Endothelial cell of umbilical vein (primary cell): ENCODE results near the gene DGKH. TPM values are rescaled to one million over a fixed set of nuclear protein-coding genes. Genes with fewer than 3 reads are reported as not detected.
"Not testable (repeated sequence)": the region's sequence is repeated elsewhere in the genome, so short reads cannot be mapped to it uniquely, and the experiment has no call there.

Source experiments
- BruUV-seq: library from RNA; stranded (reverse); fragments of 400-500 nt; replicated peaks from 2 replicates; lab custom pipeline; 2021; lab: Mats Ljungman, UMichigan
- CTCF ChIA-PET: fragments of 300-600, 350-600 bp; sonication (Branson Sonifier 250); formaldehyde crosslinking; loops from one replicate; lab custom pipeline; 2021; ENCODE audit warnings: antibody characterized with exemption, inconsistent platforms; lab: Charles Lee
- POLR2A ChIA-PET: fragments of 300-600, 350-600 bp; sonication (Branson Sonifier 250); formaldehyde crosslinking; loops from one replicate; lab custom pipeline; 2021; ENCODE audit warnings: antibody characterized with exemption, inconsistent platforms; lab: Charles Lee
- DNase-seq: peaks from one replicate; pipeline ENCODE4 v3.0.0-alpha.2; 2011; ENCODE audit warnings: low read depth, low spot score
- FAIRE-seq: peaks from 2 replicates; lab custom pipeline; 2011; peaks lifted over from hg19 to GRCh38; lab: Jason Lieb, UNC
- H2AFZ ChIP-seq: 2 replicates; pipeline ENCODE4 v1.6.0; 2012; ENCODE audit warnings: low read depth, low read length, control low read depth, inconsistent platforms
- H3K27ac ChIP-seq: 2 replicates; pipeline ENCODE4 v1.5.1; 2011; ENCODE audit warnings: low read depth, mild to moderate bottlenecking, control low read depth, low read length, moderate library complexity; ENCODE audit not compliant: insufficient read depth
- H3K27me3 ChIP-seq, 2 experiments: 2 replicates each; pipeline versions ENCODE4 v1.6.0 to v1.6.1; 2011; ENCODE audit warnings: low read length in 2 of 2, mixed read lengths in 1 of 2; ENCODE audit not compliant: control insufficient read depth in 2 of 2, insufficient read depth in 2 of 2
- H3K36me3 ChIP-seq, 2 experiments: 2 replicates in 1 of 2; 3 replicates in 1 of 2; pipeline ENCODE4 v1.5.1; 2011; ENCODE audit warnings: low read length in 2 of 2, mild to moderate bottlenecking in 1 of 2, moderate library complexity in 1 of 2; ENCODE audit not compliant: control insufficient read depth in 2 of 2, insufficient read depth in 2 of 2; ENCODE audit errors: extremely low read depth in 1 of 2
- H3K4me1 ChIP-seq: 3 replicates; pipeline ENCODE4 v1.5.1; 2011; ENCODE audit warnings: mild to moderate bottlenecking, low read length; ENCODE audit not compliant: control insufficient read depth, insufficient read depth; ENCODE audit errors: extremely low read depth
- H3K4me2 ChIP-seq: 2 replicates; pipeline ENCODE4 v1.6.1; 2011; ENCODE audit warnings: low read length, control low read depth, mixed read lengths; ENCODE audit not compliant: insufficient read depth
- H3K4me3 ChIP-seq, 3 experiments: fragments of 200-600 bp in 1 of 3; sonication (generic), shearing (Covaris generic) in 1 of 3; replicated peaks in 1 of 3; 2 replicates each; pipeline ENCODE4 v1.5.1; 2011 to 2016; ENCODE audit warnings: control low read depth in 3 of 3, low read length in 3 of 3, mild to moderate bottlenecking in 2 of 3, inconsistent platforms in 1 of 3, low read depth in 1 of 3, moderate library complexity in 1 of 3; ENCODE audit not compliant: insufficient read depth in 1 of 3
- H3K79me2 ChIP-seq: 2 replicates; pipeline ENCODE4 v1.6.0; 2012; ENCODE audit warnings: low read length, inconsistent platforms; ENCODE audit not compliant: control insufficient read depth, insufficient read depth
- H3K9ac ChIP-seq: replicated peaks from 2 replicates; pipeline ENCODE3; 2011; ENCODE audit warnings: low read length, control low read depth; ENCODE audit not compliant: insufficient read depth; ENCODE audit errors: extremely low read depth
- H3K9me1 ChIP-seq: replicated peaks from 3 replicates; pipeline ENCODE4 v1.6.0; 2011; ENCODE audit warnings: mild to moderate bottlenecking, low read length; ENCODE audit not compliant: control insufficient read depth, insufficient read depth; ENCODE audit errors: extremely low read depth
- H3K9me3 ChIP-seq: replicated peaks from 2 replicates; pipeline ENCODE4 v1.5.1; 2012; ENCODE audit warnings: low read length, inconsistent platforms; ENCODE audit not compliant: control insufficient read depth, insufficient read depth
- H4K20me1 ChIP-seq: replicated peaks from 2 replicates; pipeline ENCODE3; 2011; ENCODE audit warnings: mild to moderate bottlenecking, low read length; ENCODE audit not compliant: control insufficient read depth, insufficient read depth; ENCODE audit errors: extremely low read depth
- FOS ChIP-seq: IDR thresholded peaks from 2 replicates; pipeline ENCODE4 v1.6.1; 2011; ENCODE audit warnings: mild to moderate bottlenecking, low read length, moderate library complexity, borderline replicate concordance; ENCODE audit not compliant: insufficient read depth
- GATA2 ChIP-seq: IDR thresholded peaks from 2 replicates; pipeline ENCODE4 v1.7.0; 2011; ENCODE audit warnings: low read depth, mild to moderate bottlenecking, moderate library complexity, mixed read lengths, low read length; ENCODE audit not compliant: insufficient read length, insufficient read depth
- POLR2AphosphoS5 ChIP-seq: IDR thresholded peaks from 2 replicates; pipeline ENCODE4 v1.6.1; 2012; ENCODE audit warnings: low read depth, mild to moderate bottlenecking, control low read depth, low read length, moderate library complexity; ENCODE audit not compliant: insufficient read depth
- dilution Hi-C: fragments of 300-500 bp; cut with MboI; formaldehyde crosslinking; loops from one replicate; pipeline ENCODE4 v1.15.0; 2019; ENCODE audit warnings: low sequenced_read_pairs; ENCODE audit not compliant: extremely low pct_ligation_motif_present
- intact Hi-C: fragments of 100-400 bp; cut with micrococcal nuclease; formaldehyde crosslinking; loops from one replicate; pipeline ENCODE4 v1.10.0; 2022
- polyA plus RNA-seq, 4 experiments: library from polyadenylated mRNA; depleted of rRNA in 3 of 4; stranded (reverse) in 3 of 4; unstranded in 1 of 4; fragments of >200 nt; gene quantifications; 2 replicates each; pipeline versions ENCODE4 v1.2.1 to v1.2.3, GENCODE V29; 2011 to 2012; ENCODE audit warnings: missing spikeins in 1 of 4
- total RNA-seq: library from RNA; stranded (reverse); gene quantifications from 2 replicates; pipeline ENCODE4 v1.2.3, GENCODE V29; 2021
- TF ChIP-seq, protein P1 (sequence below), 2 donors: IDR thresholded peaks; 1 replicate in 1 of 2; 2 replicates in 1 of 2; pipeline ENCODE4 v1.5.1; 2011; ENCODE audit warnings: low read length in 2 of 2, mild to moderate bottlenecking in 2 of 2, moderate library complexity in 2 of 2, control low read depth in 1 of 2, inconsistent platforms in 1 of 2, low read depth in 1 of 2; ENCODE audit not compliant: insufficient read depth in 1 of 2; ENCODE audit errors: extremely low read depth in 1 of 2

Gene DGKH
- total and polyA plus RNA-seq, 2 donors (not counting 3 experiments of a cell fraction or from before 2014, with no cell fraction given) = 4.1 to 30.1 TPM

GRCh38 chr13:42140494-42140893, 92.0 kb downstream of the DGKH start:
- H3K9me3 ChIP-seq = no peaks in the 10 kb centered on the region
- BruUV-seq = no TSS peak
- no peak overlapping the region for H3K4me2 ChIP-seq
- TF ChIP-seq POLR2AphosphoS5 = no peak
- TF ChIP-seq FOS = no peak
- TF ChIP-seq GATA2 = no peak
- TF ChIP-seq, protein P1, sequence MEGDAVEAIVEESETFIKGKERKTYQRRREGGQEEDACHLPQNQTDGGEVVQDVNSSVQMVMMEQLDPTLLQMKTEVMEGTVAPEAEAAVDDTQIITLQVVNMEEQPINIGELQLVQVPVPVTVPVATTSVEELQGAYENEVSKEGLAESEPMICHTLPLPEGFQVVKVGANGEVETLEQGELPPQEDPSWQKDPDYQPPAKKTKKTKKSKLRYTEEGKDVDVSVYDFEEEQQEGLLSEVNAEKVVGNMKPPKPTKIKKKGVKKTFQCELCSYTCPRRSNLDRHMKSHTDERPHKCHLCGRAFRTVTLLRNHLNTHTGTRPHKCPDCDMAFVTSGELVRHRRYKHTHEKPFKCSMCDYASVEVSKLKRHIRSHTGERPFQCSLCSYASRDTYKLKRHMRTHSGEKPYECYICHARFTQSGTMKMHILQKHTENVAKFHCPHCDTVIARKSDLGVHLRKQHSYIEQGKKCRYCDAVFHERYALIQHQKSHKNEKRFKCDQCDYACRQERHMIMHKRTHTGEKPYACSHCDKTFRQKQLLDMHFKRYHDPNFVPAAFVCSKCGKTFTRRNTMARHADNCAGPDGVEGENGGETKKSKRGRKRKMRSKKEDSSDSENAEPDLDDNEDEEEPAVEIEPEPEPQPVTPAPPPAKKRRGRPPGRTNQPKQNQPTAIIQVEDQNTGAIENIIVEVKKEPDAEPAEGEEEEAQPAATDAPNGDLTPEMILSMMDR (IDR thresholded peaks at IDR 0.05; ENCODE audit: extremely low read depth in 1 of 2, insufficient read depth in 1 of 2, low read depth in 1 of 2, low read length in 2 of 2) = no peak
- CTCF ChIA-PET = no interaction called here
- FAIRE-seq (no peak), DNase-seq (no peak)
- H3K27ac ChIP-seq = no peak overlapping the region
- H3K27me3 ChIP-seq = no peaks in the 10 kb centered on the region
- no peaks in the 10 kb centered on the region for H4K20me1 ChIP-seq
- dilution Hi-C loops = no loop called here
- H2AFZ ChIP-seq = no peak overlapping the region
- POLR2A ChIA-PET = no interaction called here
- no peak overlapping the region for H3K9ac ChIP-seq
- no peaks in the 10 kb centered on the region for H3K4me1 ChIP-seq
- H3K79me2 ChIP-seq = no peaks in the 10 kb centered on the region
- peaks cover 0 to 3% of the 10 kb centered on the region in 2 experiments for H3K36me3 ChIP-seq
- H3K9me1 ChIP-seq = no peaks in the 10 kb centered on the region
- no peak overlapping the region for H3K4me3 ChIP-seq
- intact Hi-C loops = no loop called here

GRCh38 chr13:42141052-42141451, 92.6 kb downstream of the DGKH start:
- POLR2A ChIA-PET, H3K4me2 ChIP-seq, H3K9ac ChIP-seq, H3K27me3 ChIP-seq, H4K20me1 ChIP-seq, H3K4me1 ChIP-seq, BruUV-seq, H3K4me3 ChIP-seq, CTCF ChIA-PET, DNase-seq, H3K9me3 ChIP-seq, H3K36me3 ChIP-seq, FAIRE-seq, H3K9me1 ChIP-seq, H3K79me2 ChIP-seq, H2AFZ ChIP-seq, H3K27ac ChIP-seq, intact Hi-C loops, dilution Hi-C loops: not testable (repeated sequence)
